GM18502 (cell line): ENCODE results near the gene MDM2.
"Not testable (repeated sequence)": the region's sequence is repeated elsewhere in the genome, so short reads cannot be mapped to it uniquely, and the experiment has no call there.

Experiments used
- ATAC-seq: cut with Tn5 transposase; IDR thresholded peaks from one replicate; pipeline ENCODE4 v1.9.1; 2021; ENCODE audit warnings: mild to moderate bottlenecking; ENCODE audit not compliant: unreplicated experiment, poor library complexity

Gene MDM2

GRCh38 chr12:68785358-68785757 lies 22.6 kb upstream of the MDM2 start:
- no peak for ATAC-seq

- ATAC-seq, result no peak
These were observed 22.2 kb upstream of the MDM2 start for GRCh38 chr12:68785823-68786222.

GRCh38 chr12:68786929-68787328 lies 21.0 kb upstream of the MDM2 start:
- no peak for ATAC-seq

GRCh38 chr12:68788554-68789143 lies 19.3 kb upstream of the MDM2 start:
- no peak for ATAC-seq

- ATAC-seq, result no peak
These were observed 18.7 kb upstream of the MDM2 start for GRCh38 chr12:68789144-68789878.

GRCh38 chr12:68790081-68790951 lies 17.7 kb upstream of the MDM2 start:
- ATAC-seq, result no peak

GRCh38 chr12:68790952-68791234 lies 17.1 kb upstream of the MDM2 start:
- no peak for ATAC-seq

GRCh38 chr12:68791897-68792481 lies 16.0 kb upstream of the MDM2 start:
- ATAC-seq, result no peak

- peak; percentile 96 for ATAC-seq
These were observed 15.0 kb upstream of the MDM2 start for GRCh38 chr12:68792952-68793351.

- ATAC-seq, result no peak
These were observed 14.5 kb upstream of the MDM2 start for GRCh38 chr12:68793436-68793835.

- ATAC-seq, result no peak
These were observed 13.9 kb upstream of the MDM2 start for GRCh38 chr12:68793975-68794652.

GRCh38 chr12:68794653-68795251 lies 13.2 kb upstream of the MDM2 start:
- ATAC-seq, result no peak

- ATAC-seq, result no peak
These were observed 11.6 kb upstream of the MDM2 start for GRCh38 chr12:68796399-68796798.

GRCh38 chr12:68798882-68799234 lies 9.1 kb upstream of the MDM2 start:
- ATAC-seq, result no peak

GRCh38 chr12:68800294-68800693 lies 7.7 kb upstream of the MDM2 start:
- no peak for ATAC-seq

- ATAC-seq, result not testable (repeated sequence)
These were observed 6.9 kb upstream of the MDM2 start for GRCh38 chr12:68801124-68801523.

GRCh38 chr12:68802372-68802745 lies 5.6 kb upstream of the MDM2 start:
- not testable (repeated sequence) for ATAC-seq

- ATAC-seq, result not testable (repeated sequence)
These were observed 4.9 kb upstream of the MDM2 start for GRCh38 chr12:68802911-68803651.

GRCh38 chr12:68803948-68804656 lies 3.9 kb upstream of the MDM2 start:
- ATAC-seq, result no peak
